ENCODE measurements around the gene MLLT3. TPM values are rescaled to one million over a fixed set of nuclear protein-coding genes. Genes with fewer than 3 reads are reported as not detected.

Gene MLLT3
- total RNA-seq, 4 donors from 2014 or later = 9.4 to 38.2 (median 30.2) TPM

- Histone ChIP-seq H3K27me3 (no peaks in the 10 kb centered on the region), H3K4me3 (no peak overlapping the region), H3K36me3 (no peaks in the 10 kb centered on the region), H3K9me3 (no peaks in the 10 kb centered on the region), H3K4me1 (peaks cover 5 to 19% (median 7%) of the 10 kb centered on the region in 4 donors), H3K27ac (no peak overlapping the region)
- DNase-seq = no peak
- TF ChIP-seq EP300 (IDR thresholded peaks at IDR 0.05; ENCODE audit: low read depth) (no peak), POLR2AphosphoS5 (IDR thresholded peaks at IDR 0.05) (no peak), POLR2A (IDR thresholded peaks at IDR 0.05) (no peak), CTCF (IDR thresholded peaks at IDR 0.05) (no peak)
- WGBS, 2 donors (ENCODE audit: low coverage in 1 of 2) = 79 to 84% methylated on average over 2 of the region's 2 CpGs
- in situ Hi-C loops (cut with MboI; ENCODE audit: low pct_ligation_motif_present in 1 of 4, low pct_unique_long_range_greater_than_20kb in 1 of 4, low sequenced_read_pairs in 3 of 4) (no loop called here), intact Hi-C loops (cut with DNase I; ENCODE audit: low total_unique reads) (no loop called here)
Measured at GRCh38 chr9:20437476-20437875, 184.8 kb downstream of the MLLT3 start.

GRCh38 chr9:20436476-20437195 is 185.7 kb downstream of the MLLT3 start:
- no peaks in the 10 kb centered on the region for H3K9me3 ChIP-seq
- H3K4me1 ChIP-seq = peaks cover 0 to 11% (median 3%) of the 10 kb centered on the region in 4 donors
- H3K27me3 ChIP-seq = no peaks in the 10 kb centered on the region
- H3K4me3 ChIP-seq = no peak overlapping the region
- DNase-seq = no peak
- no peak overlapping the region for H3K27ac ChIP-seq
- no peaks in the 10 kb centered on the region for H3K36me3 ChIP-seq
- in situ Hi-C loops (cut with MboI; ENCODE audit: low pct_ligation_motif_present in 1 of 4, low pct_unique_long_range_greater_than_20kb in 1 of 4, low sequenced_read_pairs in 3 of 4) (no loop called here), intact Hi-C loops (cut with DNase I; ENCODE audit: low total_unique reads) (no loop called here)
- 90 to 94% methylated on average over 1 of the region's 1 CpG for WGBS, 2 donors (ENCODE audit: low coverage in 1 of 2)
- TF ChIP-seq POLR2A (IDR thresholded peaks at IDR 0.05) (no peak), EP300 (IDR thresholded peaks at IDR 0.05; ENCODE audit: low read depth) (no peak), POLR2AphosphoS5 (IDR thresholded peaks at IDR 0.05) (no peak), CTCF (IDR thresholded peaks at IDR 0.05) (no peak)

GRCh38 chr9:20428976-20429375 is 193.3 kb downstream of the MLLT3 start:
- no peak for DNase-seq
- Histone ChIP-seq H3K27ac (no peak overlapping the region), H3K36me3 (no peaks in the 10 kb centered on the region), H3K9me3 (no peaks in the 10 kb centered on the region), H3K4me1 (peaks cover 0 to 9% (median 4%) of the 10 kb centered on the region in 4 donors), H3K27me3 (no peaks in the 10 kb centered on the region), H3K4me3 (no peak overlapping the region)
- TF ChIP-seq CTCF (IDR thresholded peaks at IDR 0.05) = no peak
- no peak for TF ChIP-seq EP300 (IDR thresholded peaks at IDR 0.05; ENCODE audit: low read depth)
- no peak for TF ChIP-seq POLR2A (IDR thresholded peaks at IDR 0.05)
- TF ChIP-seq POLR2AphosphoS5 (IDR thresholded peaks at IDR 0.05) = no peak
- in situ Hi-C loops (cut with MboI; ENCODE audit: low pct_ligation_motif_present in 1 of 4, low pct_unique_long_range_greater_than_20kb in 1 of 4, low sequenced_read_pairs in 3 of 4) (no loop called here), intact Hi-C loops (cut with DNase I; ENCODE audit: low total_unique reads) (no loop called here)
- 90 to 96% methylated on average over 1 of the region's 1 CpG for WGBS, 2 donors (ENCODE audit: low coverage in 1 of 2)

- TF ChIP-seq EP300 (IDR thresholded peaks at IDR 0.05; ENCODE audit: low read depth) (no peak), POLR2A (IDR thresholded peaks at IDR 0.05) (no peak), CTCF (IDR thresholded peaks at IDR 0.05) (no peak), POLR2AphosphoS5 (IDR thresholded peaks at IDR 0.05) (no peak)
- in situ Hi-C loops (cut with MboI; ENCODE audit: low pct_ligation_motif_present in 1 of 4, low pct_unique_long_range_greater_than_20kb in 1 of 4, low sequenced_read_pairs in 3 of 4) = no loop called here
- Histone ChIP-seq H3K4me1 (peaks cover 0 to 9% (median 4%) of the 10 kb centered on the region in 4 donors), H3K27ac (no peak overlapping the region), H3K4me3 (no peak overlapping the region), H3K36me3 (no peaks in the 10 kb centered on the region), H3K9me3 (no peaks in the 10 kb centered on the region), H3K27me3 (no peaks in the 10 kb centered on the region)
- DNase-seq = no peak
- intact Hi-C loops (cut with DNase I; ENCODE audit: low total_unique reads) = no loop called here
- 97 to 100% methylated on average over 1 of the region's 1 CpG for WGBS, 2 donors (ENCODE audit: low coverage in 1 of 2)
Measured at GRCh38 chr9:20427359-20427758, 194.9 kb downstream of the MLLT3 start.
